Measurements from ENCODE around the gene PLAAT2. TPM values are rescaled to one million over a fixed set of nuclear protein-coding genes. Genes with fewer than 3 reads are reported as not detected.

Gene PLAAT2
- total and polyA plus RNA-seq, 2 of the 13 experiments (the other 11 are each of a cell fraction or from before 2014, with no cell fraction given): 0.22 TPM; not detected in 1

DNA sequence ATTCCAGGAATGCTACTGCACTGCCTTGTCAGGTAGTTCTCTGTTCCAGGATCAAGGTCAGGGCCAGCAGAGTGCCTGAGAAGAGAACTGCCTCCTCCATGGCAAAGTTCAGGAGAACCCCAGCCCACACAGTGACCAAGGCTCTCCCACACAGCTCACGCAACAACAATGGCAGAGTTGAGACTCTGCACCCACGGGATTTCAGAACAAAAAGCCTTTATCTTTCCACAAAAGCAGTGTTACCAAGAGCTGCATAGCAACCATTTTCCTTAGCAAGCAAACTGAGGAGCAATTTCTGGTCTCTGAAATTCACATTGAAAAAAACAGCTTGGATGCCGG is 40.0 kb upstream of the PLAAT2 start (continued):
- TF ChIP-seq ARID5B (CRISPR knock-in tag; IDR thresholded peaks at IDR 0.05): peak; percentile 89
- no peak for TF ChIP-seq CC2D1A (CRISPR knock-in tag; IDR thresholded peaks at IDR 0.05)
- no peak for TF ChIP-seq BRF2 (CRISPR knock-in tag; IDR thresholded peaks at IDR 0.05)
- no peak; a peak in 1 of 4 replicates for TF ChIP-seq ATF4 (CRISPR knock-in tag; IDR thresholded peaks at IDR 0.05)
- TF ChIP-seq ELF3 (CRISPR knock-in tag; IDR thresholded peaks at IDR 0.05): peak; percentile 48
- peak; percentile 72; the same call in 1 of the 2 replicates for TF ChIP-seq EHMT2 (IDR thresholded peaks at IDR 0.05; ENCODE audit: borderline replicate concordance, low read depth, low read length)
- no peak for TF ChIP-seq GTF3A (CRISPR knock-in tag; conservative IDR thresholded peaks at IDR 0.05)
- TF ChIP-seq ZNF546 (CRISPR knock-in tag; conservative IDR thresholded peaks at IDR 0.05): no peak
- no peak for TF ChIP-seq PHF8 (CRISPR knock-in tag; IDR thresholded peaks at IDR 0.05)
- TF ChIP-seq DR1 (CRISPR knock-in tag; IDR thresholded peaks at IDR 0.05): no peak
- no peak for TF ChIP-seq AGO2 (optimal IDR thresholded peaks at IDR 0.05; ENCODE audit: low read depth, low read length)
- 0 out of 2 replicates have a peak, but pooled peaks have one; percentile 15 for TF ChIP-seq BHLHE40 (IDR thresholded peaks at IDR 0.05; ENCODE audit: low read length)
- no peak for TF ChIP-seq ZBTB7A (CRISPR knock-in tag; IDR thresholded peaks at IDR 0.05)
- no peak for TF ChIP-seq ZNF326 (CRISPR knock-in tag; IDR thresholded peaks at IDR 0.05; ENCODE audit: borderline replicate concordance)
- TF ChIP-seq TFDP2 (CRISPR knock-in tag; IDR thresholded peaks at IDR 0.05): no peak
- peak; percentile 55 for TF ChIP-seq CEBPG (CRISPR knock-in tag; IDR thresholded peaks at IDR 0.05)
- no peak for TF ChIP-seq USF2 (IDR thresholded peaks at IDR 0.05; ENCODE audit: low read depth, low read length)
- TF ChIP-seq USF2 (CRISPR knock-in tag; IDR thresholded peaks at IDR 0.05; ENCODE audit: borderline replicate concordance): no peak
- TF ChIP-seq ZKSCAN1 (IDR thresholded peaks at IDR 0.05; ENCODE audit: low read length): no peak
- TF ChIP-seq GTF2F1 (IDR thresholded peaks at IDR 0.05; ENCODE audit: low read length): no peak
- no peak for TF ChIP-seq SMC3 (IDR thresholded peaks at IDR 0.05; ENCODE audit: low read length)
- TF ChIP-seq FOXJ3 (CRISPR knock-in tag; IDR thresholded peaks at IDR 0.05; ENCODE audit: borderline replicate concordance): no peak; the same call in 1 of the 2 replicates
